Raji (cell line): ENCODE results near the gene SPACA9.

Source experiments
- POLR2A ChIP-seq: IDR thresholded peaks from 2 replicates; pipeline ENCODE4 v1.6.1; 2011; ENCODE audit warnings: low read depth, low read length, control low read depth; ENCODE audit not compliant: insufficient read depth

SPACA9 gene

GRCh38 chr9:132879457-132880323, 992 bp downstream of the SPACA9 start:
- no peak for TF ChIP-seq POLR2A

GRCh38 chr9:132880324-132880661, 1.6 kb downstream of the SPACA9 start:
- no peak for TF ChIP-seq POLR2A

- TF ChIP-seq POLR2A = no peak
These were observed 3.1 kb downstream of the SPACA9 start for GRCh38 chr9:132881826-132882225.

- TF ChIP-seq POLR2A = no peak
These were observed 3.9 kb downstream of the SPACA9 start for GRCh38 chr9:132882616-132883015.

GRCh38 chr9:132883349-132884294, 4.9 kb downstream of the SPACA9 start:
- no peak for TF ChIP-seq POLR2A

DNA sequence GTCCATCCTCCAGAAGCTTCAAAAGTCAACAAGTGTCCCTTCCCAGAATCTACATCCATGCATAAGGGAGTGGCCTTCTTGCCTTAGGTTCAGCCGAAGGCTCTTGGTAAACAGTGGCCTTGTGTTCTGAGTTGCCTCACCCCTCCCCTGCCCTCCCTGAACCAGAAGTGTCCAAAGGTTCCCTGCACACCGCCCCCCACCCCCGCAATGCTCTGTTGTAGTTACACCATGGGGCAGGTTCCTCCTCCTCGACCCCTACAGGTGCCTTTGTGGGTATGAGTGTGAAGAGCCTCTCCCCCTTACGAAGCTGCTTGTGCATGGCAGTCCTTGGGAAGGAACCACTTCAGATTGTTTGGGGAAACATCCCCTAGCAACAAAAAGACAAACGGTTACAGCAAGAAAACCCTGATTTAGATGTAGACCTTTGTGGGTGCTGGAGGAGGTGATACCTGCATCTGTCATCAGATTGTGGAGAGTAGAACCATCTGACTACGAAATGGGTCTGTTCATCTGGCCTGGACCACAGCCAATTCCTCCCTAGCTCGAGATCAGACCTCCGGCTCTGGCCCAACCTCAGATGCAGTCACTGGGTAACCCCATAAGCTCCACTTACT, 7.1 kb downstream of the SPACA9 start:
- no peak for TF ChIP-seq POLR2A

GRCh38 chr9:132886334-132886725, 7.6 kb downstream of the SPACA9 start:
- no peak for TF ChIP-seq POLR2A

GRCh38 chr9:132887181-132888120, 8.8 kb downstream of the SPACA9 start:
- TF ChIP-seq POLR2A = no peak

DNA sequence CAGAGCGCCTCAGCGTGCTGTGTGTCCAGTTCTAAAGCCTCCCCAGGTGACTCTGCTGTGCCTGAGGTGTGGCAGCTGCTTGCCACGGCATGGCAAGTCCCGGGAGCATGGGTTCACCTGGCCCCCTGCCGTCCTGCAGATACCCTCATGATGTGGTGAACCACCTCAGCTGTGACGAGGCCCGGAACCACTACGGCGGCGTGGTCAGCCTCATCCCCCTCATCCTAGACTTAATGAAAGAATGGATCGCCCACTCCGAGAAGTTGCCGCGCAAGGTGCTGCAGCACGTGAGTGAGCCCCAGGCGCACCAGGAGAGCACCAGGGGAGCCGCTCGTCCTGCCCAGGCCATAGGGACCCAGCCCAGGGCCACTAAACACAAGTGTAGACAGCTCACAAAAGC, 9.5 kb downstream of the SPACA9 start:
- no peak for TF ChIP-seq POLR2A

GRCh38 chr9:132892400-132892799, 13.7 kb downstream of the SPACA9 start:
- no peak for TF ChIP-seq POLR2A

GRCh38 chr9:132894346-132894745, 15.6 kb downstream of the SPACA9 start:
- TF ChIP-seq POLR2A = no peak

- TF ChIP-seq POLR2A = no peak
These were observed 16.5 kb downstream of the SPACA9 start for GRCh38 chr9:132894862-132895835.

- no peak for TF ChIP-seq POLR2A
These were observed 17.6 kb downstream of the SPACA9 start for GRCh38 chr9:132896264-132896663.
